Muscle of leg (tissue), 11 donors: Measurements from ENCODE around the gene KCNQ2. TPM values are rescaled to one million over a fixed set of nuclear protein-coding genes. Genes with fewer than 3 reads are reported as not detected.
"Not testable (repeated sequence)": the region's sequence is repeated elsewhere in the genome, so short reads cannot be mapped to it uniquely, and the experiment has no call there.

Experiments
- DNase-seq: peaks from one replicate; pipeline ENCODE4 v3.0.0; 2013
- H3K27ac ChIP-seq: one replicate; pipeline ENCODE4 v1.5.1; 2013; ENCODE audit warnings: mild to moderate bottlenecking, low read length, control low read depth
- H3K27me3 ChIP-seq: one replicate; pipeline ENCODE4 v1.6.1; 2013; ENCODE audit warnings: low read length; ENCODE audit not compliant: control insufficient read depth, insufficient read depth
- H3K36me3 ChIP-seq: one replicate; pipeline ENCODE4 v1.6.1; 2013; ENCODE audit warnings: low read length; ENCODE audit not compliant: control insufficient read depth, insufficient read depth
- H3K4me1 ChIP-seq: one replicate; pipeline ENCODE4 v1.6.1; 2013; ENCODE audit warnings: low read length; ENCODE audit not compliant: control insufficient read depth, insufficient read depth
- H3K4me3 ChIP-seq: one replicate; pipeline ENCODE4 v1.5.1; 2013; ENCODE audit warnings: low read length, control low read depth
- H3K9me3 ChIP-seq: replicated peaks from 2 replicates; pipeline ENCODE4 v1.6.1; 2013; ENCODE audit warnings: low read depth, low read length; ENCODE audit not compliant: control insufficient read depth
- WGBS: methylation state at CpG from one replicate; pipeline ENCODE4 v1.1.5; 2013; ENCODE audit warnings: missing lambda C conversion rate; ENCODE audit not compliant: insufficient coverage; 5-methylcytosine and 5-hydroxymethylcytosine counted together
- polyA plus RNA-seq, 8 donors: library from polyadenylated mRNA; unstranded; fragments of 120-200 nt; gene quantifications; one replicate each; pipeline versions ENCODE4 v1.2.1 to v1.2.3, GENCODE V29; 2013; ENCODE audit warnings: inconsistent platforms in 1 of 8, low replicate concordance in 1 of 8; ENCODE audit not compliant: insufficient read length in 8 of 8, insufficient read depth in 1 of 8
- total RNA-seq: library from RNA; stranded (reverse); fragments of 120-200 nt; gene quantifications from one replicate; pipeline ENCODE4 v1.2.4, GENCODE V29; 2013

The KCNQ2 gene
- total and polyA plus RNA-seq, 9 donors = 2.9 to 11.5 (median 6.7) TPM

GRCh38 chr20:63517376-63518309, 45.2 kb upstream of the KCNQ2 start:
- WGBS = 82% methylated on average over 28 of the region's 32 CpGs
- H3K4me1 ChIP-seq = peaks cover 34% of the 10 kb centered on the region
- no peak overlapping the region for H3K4me3 ChIP-seq
- no peaks in the 10 kb centered on the region for H3K27me3 ChIP-seq
- H3K27ac ChIP-seq = no peak overlapping the region
- H3K9me3 ChIP-seq = no peaks in the 10 kb centered on the region
- H3K36me3 ChIP-seq = peaks cover 21% of the 10 kb centered on the region
- DNase-seq = peak; percentile 9

GRCh38 chr20:63514520-63514919, 42.1 kb upstream of the KCNQ2 start:
- DNase-seq, H3K27ac ChIP-seq, H3K9me3 ChIP-seq, H3K4me3 ChIP-seq, H3K27me3 ChIP-seq: not testable (repeated sequence)
- no CpG with 5 or more reads among the region's 10 CpGs for WGBS
- peaks cover 10% of the 10 kb centered on the region for H3K36me3 ChIP-seq
- peaks cover 16% of the 10 kb centered on the region for H3K4me1 ChIP-seq

- H3K4me1 ChIP-seq = peaks cover 6% of the 10 kb centered on the region
- no peak overlapping the region for H3K4me3 ChIP-seq
- no peak overlapping the region for H3K27ac ChIP-seq
- peaks cover 2% of the 10 kb centered on the region for H3K27me3 ChIP-seq
- H3K36me3 ChIP-seq = peaks cover 7% of the 10 kb centered on the region
- WGBS = 100% methylated on average over 1 of the region's 3 CpGs
- peaks cover 3% of the 10 kb centered on the region for H3K9me3 ChIP-seq
- no peak for DNase-seq
These were observed 40.8 kb upstream of the KCNQ2 start for GRCh38 chr20:63513207-63513606.

GRCh38 chr20:63509088-63509564, 36.7 kb upstream of the KCNQ2 start:
- WGBS = 85% methylated on average over 7 of the region's 9 CpGs
- no peak overlapping the region for H3K4me3 ChIP-seq
- no peaks in the 10 kb centered on the region for H3K4me1 ChIP-seq
- peaks cover 26% of the 10 kb centered on the region for H3K9me3 ChIP-seq
- no peak for DNase-seq
- no peaks in the 10 kb centered on the region for H3K36me3 ChIP-seq
- peaks cover 9% of the 10 kb centered on the region for H3K27me3 ChIP-seq
- no peak overlapping the region for H3K27ac ChIP-seq

GRCh38 chr20:63508072-63508768, 35.8 kb upstream of the KCNQ2 start:
- H3K4me3 ChIP-seq = no peak overlapping the region
- peaks cover 26% of the 10 kb centered on the region for H3K9me3 ChIP-seq
- no peak for DNase-seq
- H3K27ac ChIP-seq = no peak overlapping the region
- H3K4me1 ChIP-seq = peaks cover 6% of the 10 kb centered on the region
- H3K36me3 ChIP-seq = no peaks in the 10 kb centered on the region
- WGBS = 78% methylated on average over 31 of the region's 33 CpGs
- peaks cover 9% of the 10 kb centered on the region for H3K27me3 ChIP-seq

- H3K4me3 ChIP-seq = no peak overlapping the region
- H3K4me1 ChIP-seq = peaks cover 14% of the 10 kb centered on the region
- WGBS = 92% methylated on average over 29 of the region's 30 CpGs
- DNase-seq = no peak
- H3K27ac ChIP-seq = no peak overlapping the region
- no peaks in the 10 kb centered on the region for H3K36me3 ChIP-seq
- peaks cover 26% of the 10 kb centered on the region for H3K9me3 ChIP-seq
- peaks cover 10% of the 10 kb centered on the region for H3K27me3 ChIP-seq
These were observed 34.8 kb upstream of the KCNQ2 start for GRCh38 chr20:63507083-63507743.

- H3K27ac ChIP-seq = no peak overlapping the region
- WGBS = 88% methylated on average over 6 of the region's 12 CpGs
These were observed 33.3 kb upstream of the KCNQ2 start for GRCh38 chr20:63505723-63506122.

GRCh38 chr20:63505281-63505680, 32.8 kb upstream of the KCNQ2 start:
- WGBS = 82% methylated on average over 7 of the region's 8 CpGs
- Histone ChIP-seq H3K36me3 (no peaks in the 10 kb centered on the region), H3K4me1 (peaks cover 30% of the 10 kb centered on the region), H3K27me3 (peaks cover 17% of the 10 kb centered on the region), H3K9me3 (peaks cover 26% of the 10 kb centered on the region), H3K27ac (no peak overlapping the region), H3K4me3 (no peak overlapping the region)
- DNase-seq = no peak

More at GRCh38 chr20:63505723-63506122, 33.3 kb upstream of the KCNQ2 start:
- H3K4me3 ChIP-seq = no peak overlapping the region
- H3K9me3 ChIP-seq = peaks cover 26% of the 10 kb centered on the region
- H3K36me3 ChIP-seq = no peaks in the 10 kb centered on the region
- no peak for DNase-seq
- H3K27me3 ChIP-seq = peaks cover 16% of the 10 kb centered on the region
- H3K4me1 ChIP-seq = peaks cover 27% of the 10 kb centered on the region

- Histone ChIP-seq H3K27me3 (peaks cover 23% of the 10 kb centered on the region), H3K36me3 (no peaks in the 10 kb centered on the region), H3K27ac (no peak overlapping the region), H3K4me3 (no peak overlapping the region), H3K9me3 (peaks cover 26% of the 10 kb centered on the region), H3K4me1 (peaks cover 37% of the 10 kb centered on the region)
- 53% methylated on average over 3 of the region's 9 CpGs for WGBS
- DNase-seq = no peak
These were observed 32.2 kb upstream of the KCNQ2 start for GRCh38 chr20:63504642-63505041.

GRCh38 chr20:63503524-63503923, 31.1 kb upstream of the KCNQ2 start:
- Histone ChIP-seq H3K4me3 (no peak overlapping the region), H3K9me3 (peaks cover 26% of the 10 kb centered on the region), H3K4me1 (peaks cover 41% of the 10 kb centered on the region), H3K36me3 (no peaks in the 10 kb centered on the region), H3K27me3 (peaks cover 29% of the 10 kb centered on the region), H3K27ac (peak overlapping the region; percentile 3)
- no peak for DNase-seq
- no CpG with 5 or more reads among the region's 7 CpGs for WGBS
